Epithelial cell of proximal tubule (primary cell): ENCODE data around the gene EID2. TPM values are rescaled to one million over a fixed set of nuclear protein-coding genes. Genes with fewer than 3 reads are reported as not detected.

ENCODE experiments used
- DNase-seq: peaks from one replicate; pipeline ENCODE4 v3.0.0-alpha.2; 2011; ENCODE audit warnings: low read depth
- H3K4me3 ChIP-seq: 2 replicates; pipeline ENCODE4 v1.5.1; 2011; ENCODE audit warnings: low read depth, mild to moderate bottlenecking, low read length
- CTCF ChIP-seq: conservative IDR thresholded peaks from 2 replicates; pipeline ENCODE4 v1.5.1; 2012; ENCODE audit warnings: low read depth, mild to moderate bottlenecking, low read length
- total RNA-seq: library from RNA; depleted of rRNA; stranded (reverse); fragments of >200 nt; gene quantifications from 2 replicates; pipeline ENCODE4 v1.2.3, GENCODE V29; 2015

The EID2 gene
- total RNA-seq, 1 donor from 2014 or later = 12.3 TPM

DNA sequence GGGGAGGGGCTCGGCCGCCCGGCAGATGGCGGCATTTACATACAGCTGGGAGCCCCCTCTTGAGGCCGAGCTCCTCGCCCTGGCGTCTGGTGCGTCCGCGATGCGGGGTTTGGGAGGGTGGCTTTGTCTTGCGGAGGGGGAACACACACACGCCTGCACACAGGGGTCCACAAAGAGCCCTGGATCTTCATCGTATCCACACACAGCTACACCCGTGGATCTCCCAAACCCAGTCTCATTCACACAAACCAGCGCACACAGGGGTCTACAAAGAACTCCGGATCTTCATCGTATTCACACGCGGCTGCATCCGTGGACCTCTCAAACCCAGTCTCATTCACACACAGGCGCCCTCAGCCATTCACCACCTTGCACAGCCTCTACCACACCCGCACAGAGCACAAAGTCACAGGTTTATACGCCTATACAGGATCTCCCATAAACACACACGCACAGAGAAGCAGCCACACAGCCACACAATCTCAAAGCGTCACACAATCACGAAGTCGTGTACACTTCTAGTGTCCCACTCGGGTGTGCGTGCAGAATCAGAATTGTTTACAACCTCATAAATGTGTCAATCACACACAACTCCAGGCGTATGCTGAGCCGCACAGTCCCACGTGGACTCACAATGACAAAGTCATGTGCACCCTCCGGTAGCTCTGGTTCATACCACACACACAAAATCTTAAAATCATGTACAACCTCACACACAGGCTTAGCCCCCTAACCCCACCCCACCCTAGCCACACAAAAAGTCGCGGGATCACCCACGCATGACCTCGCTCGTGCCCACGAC lies 41.8 kb downstream of the EID2 start:
- H3K4me3 ChIP-seq = peak overlapping the region; percentile 12
- DNase-seq = no peak
- peak; percentile 23 for TF ChIP-seq CTCF

GRCh38 chr19:39497701-39497995 lies 42.3 kb downstream of the EID2 start:
- no peak for DNase-seq
- no peak overlapping the region for H3K4me3 ChIP-seq
- no peak for TF ChIP-seq CTCF

DNA sequence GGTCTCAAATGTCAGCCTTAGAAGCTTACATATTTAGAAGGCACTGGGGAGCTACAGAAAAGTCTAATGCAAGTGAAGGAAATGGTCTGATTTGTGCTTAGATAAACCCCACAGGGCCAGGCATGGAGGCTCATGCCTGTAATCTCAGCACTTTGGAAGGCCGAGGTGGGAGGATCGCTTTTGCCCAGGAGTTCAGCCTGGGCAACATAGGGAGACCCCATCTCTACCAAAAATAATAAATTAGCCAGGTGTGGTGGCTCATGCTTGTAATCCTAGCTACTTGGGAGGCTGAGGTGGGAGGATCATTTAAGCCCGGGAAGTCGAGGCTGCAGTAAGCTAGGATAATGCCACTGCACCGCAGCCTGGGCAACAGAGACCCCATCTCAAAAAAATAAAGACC lies 43.9 kb downstream of the EID2 start:
- H3K4me3 ChIP-seq = no peak overlapping the region
- TF ChIP-seq CTCF = no peak

DNA sequence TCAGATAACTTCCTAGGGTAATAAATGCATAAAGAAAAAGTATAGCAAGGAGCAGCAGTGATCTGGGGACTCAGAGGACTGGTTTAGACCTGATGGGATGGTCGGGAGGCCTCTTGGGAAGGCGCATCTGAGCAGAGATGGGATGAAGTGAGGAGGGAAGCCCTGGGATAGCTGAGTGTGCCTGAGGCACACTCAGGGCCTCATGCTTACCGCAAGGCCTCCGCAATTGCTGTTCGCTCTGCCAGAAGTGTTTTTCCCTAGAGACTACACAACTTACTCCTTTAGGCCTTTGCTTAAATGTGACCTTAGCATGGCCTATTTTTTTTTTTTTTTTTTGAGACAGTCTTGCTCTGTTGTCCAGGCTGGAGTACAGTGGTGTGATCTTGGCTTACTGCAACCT lies 45.3 kb downstream of the EID2 start:
- no peak for TF ChIP-seq CTCF
- no peak for DNase-seq
- H3K4me3 ChIP-seq = no peak overlapping the region

More for the DNA sequence above, 43.9 kb downstream of the EID2 start:
- DNase-seq = no peak

DNA sequence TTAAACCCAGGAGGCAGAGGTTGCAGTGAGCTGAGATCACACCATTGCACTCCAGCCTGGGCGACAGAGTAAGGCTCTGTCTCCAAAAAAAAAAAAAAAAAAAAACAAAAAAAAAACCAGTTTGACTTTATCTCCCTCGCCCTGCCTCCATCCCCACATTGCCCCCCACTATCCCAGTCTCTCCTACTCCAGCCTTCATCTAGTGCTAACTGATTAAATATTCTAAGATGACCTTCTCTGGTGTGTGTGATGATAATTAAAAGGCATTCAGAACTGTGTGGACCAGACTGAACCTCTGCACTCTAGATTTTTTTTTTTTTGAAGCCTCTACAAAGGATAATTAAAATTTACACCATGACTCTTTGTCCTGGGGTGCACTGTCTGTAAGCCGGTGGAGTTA lies 47.2 kb downstream of the EID2 start:
- TF ChIP-seq CTCF = no peak
- no peak overlapping the region for H3K4me3 ChIP-seq
- no peak for DNase-seq

- no peak for DNase-seq
- no peak overlapping the region for H3K4me3 ChIP-seq
- no peak for TF ChIP-seq CTCF
Observed at GRCh38 chr19:39492225-39492624, 47.7 kb downstream of the EID2 start.

- H3K4me3 ChIP-seq = no peak overlapping the region
- no peak for TF ChIP-seq CTCF
- DNase-seq = no peak
Observed at GRCh38 chr19:39489756-39490155, 50.2 kb downstream of the EID2 start.
